ENCODE measurements around the gene DGKK.
"Not testable (repeated sequence)": the region's sequence is repeated elsewhere in the genome, so short reads cannot be mapped to it uniquely, and the experiment has no call there.

Gene DGKK

DNA sequence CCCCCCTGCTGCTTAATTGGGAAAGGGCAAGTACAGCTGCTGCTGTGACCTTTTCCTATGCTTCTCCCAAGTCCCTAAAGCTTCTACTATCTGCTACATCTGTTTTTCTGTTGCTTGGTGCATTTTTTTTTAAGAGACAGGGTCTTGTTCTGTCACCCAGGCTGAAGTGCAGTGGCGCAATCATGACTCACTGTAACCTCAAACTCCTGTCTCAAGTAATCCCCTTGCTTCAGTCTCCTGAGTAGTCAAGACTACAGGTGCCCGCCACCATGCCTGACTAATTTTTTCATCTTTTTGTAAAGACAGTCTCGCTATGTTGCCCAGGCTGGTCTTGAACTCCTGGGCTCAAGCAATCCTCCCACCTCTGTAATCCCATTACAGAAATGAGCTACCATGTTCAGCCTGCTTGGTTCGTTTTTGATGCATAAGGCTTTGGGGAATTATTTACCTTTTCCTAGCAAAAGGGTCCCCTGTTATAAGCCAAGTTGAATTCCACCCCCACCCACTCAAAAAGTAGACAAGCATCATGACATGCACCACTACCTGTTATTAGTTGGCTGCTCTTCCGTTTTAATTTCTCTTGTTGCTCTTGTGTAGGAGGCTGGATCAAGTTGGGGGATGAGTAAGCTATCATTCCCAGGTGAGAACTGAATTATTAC lies 39.6 kb downstream of the DGKK start:
- DNase-seq = no peak

DNA sequence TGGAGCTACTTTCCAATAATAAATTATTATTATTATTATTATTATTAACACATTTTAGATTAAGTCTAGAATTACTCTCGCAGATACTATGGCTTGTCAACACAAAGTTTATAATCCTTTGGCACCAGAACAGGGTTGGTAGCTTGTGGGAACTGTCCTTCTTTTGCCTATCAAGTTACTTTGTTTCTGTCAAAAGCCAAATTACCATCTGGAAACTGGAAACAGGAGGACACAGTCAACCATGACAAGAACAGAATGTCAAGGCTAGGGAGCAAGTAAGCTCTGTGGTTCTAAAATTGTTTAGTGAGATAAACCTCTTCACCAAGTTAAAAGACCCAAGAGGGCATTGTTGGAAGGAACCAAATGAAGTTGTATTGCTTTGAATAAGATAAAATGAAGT lies 42.5 kb downstream of the DGKK start:
- DNase-seq = no peak

DNA sequence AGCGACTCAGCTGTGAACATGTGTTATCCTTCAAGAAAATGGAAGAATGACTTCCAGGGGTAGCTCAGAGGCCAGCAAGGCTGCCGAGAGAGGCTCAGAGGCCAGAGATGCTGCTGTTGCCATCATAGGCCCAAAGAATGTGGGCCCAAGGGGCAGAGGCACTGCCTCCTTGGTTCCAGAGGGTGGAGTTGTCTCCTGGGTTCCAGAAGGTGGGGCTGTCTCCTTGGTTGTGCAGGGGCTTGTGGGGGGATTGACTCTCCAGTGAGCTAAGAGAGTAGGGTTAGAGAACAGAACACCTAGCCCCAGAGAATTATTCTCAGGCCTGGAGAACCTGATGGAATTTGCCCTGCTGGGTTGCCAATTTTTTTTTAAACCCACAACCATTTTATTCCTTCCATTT lies 62.6 kb downstream of the DGKK start:
- DNase-seq = no peak

DNA sequence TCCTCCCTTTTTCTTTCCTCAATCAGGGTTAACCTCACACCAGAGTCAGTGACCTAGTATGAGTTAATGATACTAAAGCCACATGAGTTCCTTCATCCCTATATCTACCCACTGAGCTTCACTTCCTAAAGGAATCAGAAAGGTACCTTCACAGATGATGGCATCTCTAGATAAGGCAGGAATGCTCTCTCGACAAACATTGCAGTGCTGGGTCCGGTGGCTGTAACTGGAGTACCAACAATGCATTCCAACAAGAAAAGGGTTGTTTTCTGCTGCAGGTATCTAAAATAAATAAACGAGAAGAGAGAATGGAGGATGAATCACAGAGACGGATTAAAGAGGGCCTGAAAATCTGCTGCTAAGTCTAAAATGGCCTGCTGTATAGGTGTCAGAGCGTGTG lies 66.7 kb downstream of the DGKK start:
- no peak for DNase-seq

DNA sequence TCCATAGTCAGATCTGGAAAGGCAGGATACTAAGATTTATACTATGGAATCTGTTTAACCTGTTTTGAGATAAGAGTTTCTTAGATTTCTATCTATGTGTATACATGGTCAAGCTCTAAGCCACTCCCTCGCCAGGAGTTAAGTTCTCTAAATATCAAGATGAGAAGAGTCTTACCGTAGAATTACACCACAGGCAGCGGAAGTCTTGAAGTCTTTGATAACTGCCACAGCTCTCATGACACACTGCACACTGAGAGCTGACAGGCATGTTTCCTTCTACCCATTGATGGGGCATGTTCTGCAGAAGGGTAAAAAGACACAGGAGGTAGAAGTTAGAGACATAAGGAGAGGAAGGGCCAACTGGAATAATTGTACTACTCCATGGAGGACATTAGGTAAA lies 67.7 kb downstream of the DGKK start:
- no peak for DNase-seq

DNA sequence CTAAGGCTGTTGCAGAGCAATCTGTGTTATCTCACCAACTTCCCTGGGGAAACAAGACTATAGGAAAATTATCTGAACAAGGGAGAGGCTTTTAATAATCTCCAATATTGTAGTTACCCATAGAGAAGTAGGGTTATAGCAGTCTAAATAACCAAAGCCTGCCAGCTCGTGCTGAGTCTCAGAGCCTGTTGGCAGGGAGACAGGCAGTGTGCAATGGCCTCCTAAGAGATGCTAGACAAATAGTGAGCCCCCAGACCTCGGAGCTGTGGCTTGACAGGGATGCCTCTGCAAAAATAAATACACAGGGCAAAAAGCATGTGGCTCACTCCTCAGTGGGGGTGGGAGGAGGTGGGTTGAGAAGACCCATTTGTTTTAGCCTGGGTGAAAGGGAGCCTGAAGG lies 76.7 kb downstream of the DGKK start:
- DNase-seq = no peak

DNA sequence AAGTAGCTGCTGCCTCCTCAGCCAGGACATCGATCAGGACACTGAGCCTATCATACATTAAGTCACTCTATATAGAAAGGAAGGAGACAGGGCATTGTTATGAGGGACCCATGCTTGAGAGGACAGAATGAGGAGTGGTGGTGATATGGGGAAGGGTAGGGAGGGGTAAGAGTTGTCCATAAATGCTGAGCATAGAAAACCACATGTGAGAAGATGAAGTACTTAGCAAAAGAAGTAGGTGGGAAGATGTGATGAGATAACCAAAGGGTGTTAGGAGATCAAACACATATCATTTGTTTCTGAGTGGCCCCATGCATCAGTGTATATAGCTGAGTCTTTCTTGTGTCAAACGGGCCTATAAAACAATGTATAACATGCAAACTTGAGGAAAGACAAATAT lies 84.1 kb downstream of the DGKK start:
- DNase-seq = no peak

DNA sequence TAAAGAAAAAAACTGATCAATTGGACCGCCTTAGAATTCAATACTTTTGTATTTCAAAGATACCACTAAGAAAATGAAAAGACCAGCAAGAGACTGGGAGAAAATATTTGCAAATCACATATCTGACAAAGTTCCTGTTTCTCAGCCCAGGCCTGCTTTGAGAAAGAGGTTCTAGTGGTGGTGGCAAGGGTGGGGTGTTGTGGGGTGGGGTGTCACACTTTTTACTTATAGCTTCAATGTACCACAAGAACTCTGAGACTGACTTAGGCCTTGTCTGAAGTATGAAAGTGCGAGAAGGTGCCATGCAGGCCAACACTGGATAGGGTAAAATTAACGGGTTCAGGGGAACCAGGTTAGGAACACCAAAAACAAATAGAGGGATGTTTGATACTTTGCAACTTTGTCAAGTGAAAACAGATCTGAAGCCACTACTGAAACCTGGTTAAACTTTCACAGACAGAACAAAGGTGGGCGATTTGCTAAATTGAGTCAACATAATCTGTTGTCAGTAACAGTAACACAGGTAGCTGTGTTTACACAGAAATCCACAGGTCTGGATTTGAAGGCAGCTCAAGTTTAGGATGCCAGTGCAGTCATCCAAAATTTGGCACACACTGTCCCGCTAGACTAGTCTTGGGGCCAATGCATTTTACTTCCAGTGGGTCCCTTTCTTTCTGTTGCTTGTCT lies 88.8 kb downstream of the DGKK start:
- DNase-seq = no peak

DNA sequence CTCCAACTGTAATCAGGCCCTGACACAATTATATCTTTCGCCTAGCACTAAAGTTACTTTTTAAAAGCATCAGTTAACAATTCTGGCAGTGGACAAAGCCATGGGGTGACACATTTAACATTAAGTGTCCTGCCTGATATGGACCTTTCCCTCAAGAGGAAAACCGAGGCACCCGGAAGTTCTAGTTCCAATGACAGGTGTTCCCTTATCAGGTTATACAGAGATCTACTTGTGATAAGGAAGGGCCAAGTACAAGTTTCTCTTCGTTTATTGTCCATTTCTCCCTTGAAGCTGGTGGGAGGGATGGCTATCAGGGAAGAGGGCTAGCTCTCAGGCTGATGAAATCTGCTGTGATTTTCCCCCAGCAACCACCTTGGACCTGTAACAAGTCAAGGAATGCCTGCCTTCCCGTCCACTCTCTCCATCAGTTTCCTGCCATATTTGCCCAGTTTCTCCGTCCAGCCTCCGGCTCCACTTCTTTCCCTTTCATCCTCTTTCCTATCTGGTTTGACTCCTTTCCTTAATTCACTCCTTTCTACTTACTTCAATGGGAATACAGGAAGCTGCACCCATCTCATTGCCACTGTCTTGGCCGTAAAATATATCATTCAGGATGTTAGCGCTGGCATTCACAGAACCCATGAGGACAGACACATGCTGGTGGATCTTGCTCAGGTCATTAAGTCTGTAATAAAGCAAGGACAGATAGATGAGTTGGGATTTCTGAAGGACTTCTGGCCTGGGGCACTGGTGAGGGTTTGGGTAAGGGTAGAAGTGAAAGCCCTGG lies 95.0 kb downstream of the DGKK start:
- no peak for DNase-seq

DNA sequence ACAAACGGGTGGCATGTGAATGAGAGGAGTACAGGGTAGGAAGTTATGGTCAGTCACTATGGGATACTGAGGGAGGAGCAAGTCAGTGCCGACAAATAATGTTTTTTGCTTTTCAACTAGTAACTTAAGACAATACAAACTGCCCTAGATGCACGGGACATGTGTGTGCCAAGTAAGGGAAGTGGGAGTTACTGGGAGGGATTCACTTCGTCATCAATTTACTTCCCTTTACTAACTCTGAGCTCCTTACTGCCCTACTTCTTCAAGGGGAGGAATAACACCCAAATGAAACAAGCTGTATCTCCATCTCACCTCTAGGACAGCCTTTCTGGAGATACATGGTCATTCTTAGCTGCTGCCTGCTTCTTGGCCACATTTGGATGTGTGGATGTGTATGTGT lies 97.7 kb downstream of the DGKK start:
- no peak for DNase-seq

DNA sequence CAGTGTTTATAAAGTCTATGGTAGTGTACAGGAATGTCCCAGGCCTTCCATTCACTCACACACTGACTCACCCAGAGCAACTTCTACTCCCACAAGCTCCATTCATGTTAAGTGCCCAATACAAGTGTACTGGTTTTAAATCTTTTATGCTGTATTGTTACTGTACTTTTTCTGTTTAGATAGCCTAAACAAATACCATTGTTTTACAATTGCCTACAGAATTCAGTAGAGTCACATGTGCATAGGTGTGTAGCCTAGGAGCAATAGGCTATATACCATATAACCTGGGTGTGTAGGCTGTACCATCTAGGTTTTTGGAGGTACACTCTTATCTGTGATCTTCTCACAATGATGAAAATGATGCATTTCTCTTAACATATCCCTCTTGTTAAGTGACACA lies 126.7 kb downstream of the DGKK start:
- no peak for DNase-seq

DNA sequence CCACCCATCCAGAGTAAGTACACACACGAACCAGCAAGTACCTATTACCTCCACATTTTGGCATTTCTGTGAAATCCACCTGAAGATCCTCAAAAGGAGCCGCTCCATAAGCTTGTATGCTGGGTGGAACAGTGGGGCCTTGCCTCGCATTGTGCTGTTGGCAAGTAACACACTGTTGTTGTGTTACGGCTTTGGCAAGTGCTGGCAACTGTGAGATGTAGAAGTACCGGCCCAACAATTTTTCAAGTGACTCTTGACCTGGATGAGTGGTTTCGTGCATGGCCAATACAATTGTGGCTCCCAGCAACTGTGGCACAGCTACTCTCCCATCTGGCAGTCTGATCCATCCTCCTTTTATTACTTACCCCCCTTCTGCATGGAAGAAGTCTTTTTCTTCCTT lies 137.3 kb downstream of the DGKK start:
- DNase-seq = no peak

DNA sequence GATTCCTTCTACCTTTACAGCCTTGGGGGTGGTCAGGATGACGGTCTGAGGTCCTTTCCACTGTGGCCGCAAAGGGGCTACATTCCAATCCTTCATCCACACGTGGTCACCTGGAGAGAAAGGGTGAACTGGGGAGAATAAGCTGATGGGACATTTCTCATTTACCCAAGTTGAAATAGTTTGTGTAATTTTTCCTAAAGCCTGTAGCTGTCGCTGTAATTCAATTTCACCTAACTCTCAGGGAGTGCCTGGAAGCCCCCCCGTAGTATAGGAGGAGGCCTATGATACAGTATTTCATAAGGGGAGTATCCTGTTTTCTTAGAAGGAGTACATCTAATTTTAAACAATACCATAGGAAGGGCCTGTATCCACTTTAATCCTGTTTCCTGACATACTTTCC lies 138.0 kb downstream of the DGKK start:
- DNase-seq = not testable (repeated sequence)

DNA sequence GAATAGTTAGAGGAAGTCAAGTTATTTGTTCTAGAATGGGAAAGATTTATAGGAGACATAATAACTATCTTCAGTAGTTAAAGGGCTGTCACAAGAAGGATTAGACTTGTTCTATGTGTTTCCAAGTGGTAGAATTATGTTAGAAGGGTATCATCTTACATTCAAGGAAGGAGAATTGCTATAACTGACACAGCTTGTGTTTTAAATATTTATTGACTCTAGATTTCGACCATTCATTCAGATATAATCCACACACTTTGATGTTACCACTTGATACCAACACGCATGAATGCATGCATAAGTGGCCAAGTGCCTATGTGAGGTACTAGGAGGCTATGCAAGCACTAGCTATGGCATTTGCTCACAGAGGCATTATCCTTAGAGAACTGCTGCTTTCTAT lies 143.4 kb downstream of the DGKK start:
- DNase-seq = no peak
